Neutrophil (primary cell): ENCODE measurements around the gene ABCA5.
A peak's percentile ranks its signal among the peaks of the same experiment; 100 is the strongest.
"Not testable (repeated sequence)": the region's sequence is repeated elsewhere in the genome, so short reads cannot be mapped to it uniquely, and the experiment has no call there.

Experiments
- H3K27ac ChIP-seq: fragments of 200-600 bp; sonication (generic); 2 replicates; pipeline ENCODE4 v1.5.1; 2016; ENCODE audit warnings: mild to moderate bottlenecking, moderate library complexity
- H3K27me3 ChIP-seq: fragments of 200-600 bp; sonication (generic); 2 replicates; pipeline ENCODE4 v1.6.0; 2016; ENCODE audit warnings: mild to moderate bottlenecking
- H3K36me3 ChIP-seq: fragments of 200-600 bp; sonication (generic); 2 replicates; pipeline ENCODE4 v1.5.1; 2017
- H3K4me1 ChIP-seq, 2 experiments: fragments of 200-600 bp in 1 of 2; sonication (generic) in 1 of 2; 1 replicate in 1 of 2; 2 replicates in 1 of 2; pipeline versions ENCODE4 v1.5.1 to v1.6.1; 2013 to 2016; ENCODE audit warnings: low read depth in 1 of 2, low read length in 1 of 2, mild to moderate bottlenecking in 1 of 2, moderate library complexity in 1 of 2; ENCODE audit not compliant: control insufficient read depth in 1 of 2, insufficient read depth in 1 of 2
- H3K4me3 ChIP-seq, 2 experiments: fragments of 200-600 bp in 1 of 2; sonication (generic) in 1 of 2; 1 replicate in 1 of 2; 2 replicates in 1 of 2; pipeline ENCODE4 v1.5.1; 2013 to 2016; ENCODE audit warnings: low read depth in 1 of 2, low read length in 1 of 2, mild to moderate bottlenecking in 1 of 2, moderate library complexity in 1 of 2
- H3K9me3 ChIP-seq: fragments of 200-600 bp; sonication (generic); 2 replicates; pipeline ENCODE4 v1.5.1; 2016
- TF ChIP-seq, protein P1 (sequence below): fragments of 200-600 bp; sonication (generic); IDR thresholded peaks from 2 replicates; pipeline ENCODE4 v1.5.1; 2016; ENCODE audit warnings: antibody characterized with exemption

Gene ABCA5

DNA sequence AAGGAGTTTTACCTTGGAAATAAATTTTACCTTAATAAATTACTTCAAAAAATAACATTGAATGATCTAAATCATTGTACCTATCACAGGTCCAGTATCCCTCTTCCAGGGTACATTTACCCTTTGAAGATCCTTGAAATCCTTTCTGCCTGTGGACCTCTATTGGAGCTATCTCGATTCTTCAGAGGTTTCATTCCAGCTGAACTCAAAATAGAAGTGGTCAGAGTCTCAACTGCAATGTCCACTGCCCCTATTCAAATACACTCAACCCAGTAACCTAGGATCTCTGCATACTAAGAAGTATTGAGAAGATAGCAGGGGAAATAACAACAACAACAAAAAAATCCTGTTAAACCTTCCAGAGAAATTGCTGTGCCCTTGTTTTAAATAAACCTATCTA lies 9.3 kb downstream of the ABCA5 start:
- Histone ChIP-seq H3K4me1 (no peaks in the 10 kb centered on the region), H3K36me3 (peaks cover 3% of the 10 kb centered on the region), H3K9me3 (no peaks in the 10 kb centered on the region), H3K27ac (no peak overlapping the region), H3K27me3 (no peaks in the 10 kb centered on the region), H3K4me3 (no peak overlapping the region)
- TF ChIP-seq, protein P1, sequence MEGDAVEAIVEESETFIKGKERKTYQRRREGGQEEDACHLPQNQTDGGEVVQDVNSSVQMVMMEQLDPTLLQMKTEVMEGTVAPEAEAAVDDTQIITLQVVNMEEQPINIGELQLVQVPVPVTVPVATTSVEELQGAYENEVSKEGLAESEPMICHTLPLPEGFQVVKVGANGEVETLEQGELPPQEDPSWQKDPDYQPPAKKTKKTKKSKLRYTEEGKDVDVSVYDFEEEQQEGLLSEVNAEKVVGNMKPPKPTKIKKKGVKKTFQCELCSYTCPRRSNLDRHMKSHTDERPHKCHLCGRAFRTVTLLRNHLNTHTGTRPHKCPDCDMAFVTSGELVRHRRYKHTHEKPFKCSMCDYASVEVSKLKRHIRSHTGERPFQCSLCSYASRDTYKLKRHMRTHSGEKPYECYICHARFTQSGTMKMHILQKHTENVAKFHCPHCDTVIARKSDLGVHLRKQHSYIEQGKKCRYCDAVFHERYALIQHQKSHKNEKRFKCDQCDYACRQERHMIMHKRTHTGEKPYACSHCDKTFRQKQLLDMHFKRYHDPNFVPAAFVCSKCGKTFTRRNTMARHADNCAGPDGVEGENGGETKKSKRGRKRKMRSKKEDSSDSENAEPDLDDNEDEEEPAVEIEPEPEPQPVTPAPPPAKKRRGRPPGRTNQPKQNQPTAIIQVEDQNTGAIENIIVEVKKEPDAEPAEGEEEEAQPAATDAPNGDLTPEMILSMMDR = no peak

DNA sequence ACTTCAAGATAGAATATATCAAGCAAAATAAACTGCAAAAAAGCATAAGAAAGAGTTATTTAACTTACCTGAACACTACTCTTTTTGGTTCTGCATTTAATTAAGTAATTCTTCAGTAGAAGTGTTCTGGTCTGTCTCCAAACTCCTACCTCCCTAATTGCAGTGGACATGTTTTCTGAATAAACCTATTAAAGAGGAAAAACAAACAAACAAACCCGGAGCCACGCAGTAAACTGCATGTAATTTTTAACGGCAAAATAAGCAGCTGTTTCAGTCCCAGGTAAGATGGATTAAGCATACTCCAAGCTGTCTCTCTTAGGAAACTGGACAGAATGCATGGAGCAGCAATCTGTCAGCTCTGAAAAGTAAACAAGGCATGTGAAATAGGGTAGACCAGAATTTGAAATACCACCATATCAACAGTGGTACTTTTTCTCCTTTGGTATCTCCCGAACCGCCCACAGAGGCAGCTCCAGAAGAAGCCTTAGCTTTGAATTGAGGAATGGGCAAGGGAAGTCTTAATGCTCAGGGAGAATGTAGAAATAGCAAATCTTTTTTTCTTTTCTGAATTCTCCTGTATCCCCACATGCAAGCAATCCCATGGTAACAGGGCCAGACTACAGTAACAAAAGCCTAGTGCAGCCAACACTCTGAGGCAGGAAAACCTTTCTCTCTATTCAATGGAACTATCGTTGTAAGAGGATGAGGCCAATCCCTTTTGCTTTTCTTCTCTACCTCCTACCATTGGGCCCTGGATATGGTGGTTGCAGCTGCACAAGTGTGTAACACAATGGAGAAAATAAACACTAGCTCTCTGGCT lies 12.5 kb downstream of the ABCA5 start:
- Histone ChIP-seq H3K4me1 (no peaks in the 10 kb centered on the region), H3K27ac (no peak overlapping the region), H3K4me3 (no peak overlapping the region), H3K9me3 (no peaks in the 10 kb centered on the region), H3K27me3 (no peaks in the 10 kb centered on the region), H3K36me3 (peaks cover 12% of the 10 kb centered on the region)
- TF ChIP-seq, protein P1 = no peak

DNA sequence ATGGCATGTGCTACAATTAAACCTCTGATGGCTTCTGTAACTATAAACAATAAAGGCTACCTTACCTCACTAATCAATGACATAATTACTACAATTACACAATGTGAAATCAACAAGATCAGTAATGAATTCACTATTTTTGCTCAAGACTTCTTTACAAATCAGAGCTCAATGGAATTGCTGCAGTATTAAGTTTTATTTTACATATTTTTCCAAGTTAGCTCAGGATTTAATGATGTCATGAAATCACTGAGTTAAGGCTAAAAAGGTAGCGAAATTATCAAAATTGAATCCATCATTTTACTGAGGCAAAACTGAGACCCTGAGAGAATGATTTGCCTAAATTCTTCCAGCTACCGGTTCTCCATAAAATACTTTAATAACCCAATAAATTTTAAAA lies 21.8 kb downstream of the ABCA5 start:
- Histone ChIP-seq H3K27ac (no peak overlapping the region), H3K4me3 (no peak overlapping the region), H3K4me1 (no peaks in the 10 kb centered on the region), H3K27me3 (no peaks in the 10 kb centered on the region), H3K9me3 (no peaks in the 10 kb centered on the region), H3K36me3 (peaks cover 32% of the 10 kb centered on the region)
- TF ChIP-seq, protein P1 = no peak

DNA sequence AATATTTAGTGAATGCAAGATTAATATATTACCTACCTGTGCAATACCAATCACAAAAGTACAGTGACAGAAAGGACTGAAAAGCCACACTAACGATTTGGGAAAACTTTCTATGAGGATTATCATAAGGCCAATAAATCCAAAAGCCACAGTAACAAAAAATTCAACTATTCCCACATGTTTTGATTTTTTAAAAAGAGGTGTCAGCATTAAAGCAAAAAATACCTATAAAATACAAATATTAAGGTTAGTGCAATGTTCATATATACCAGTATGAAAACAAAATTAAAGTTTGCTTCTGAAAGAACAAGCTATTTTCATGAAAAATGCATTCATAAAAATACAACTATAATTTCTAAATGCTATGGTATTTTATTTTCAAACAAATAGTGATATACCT lies 24.3 kb downstream of the ABCA5 start:
- no peak overlapping the region for H3K4me3 ChIP-seq
- no peak overlapping the region for H3K27ac ChIP-seq
- no peaks in the 10 kb centered on the region for H3K27me3 ChIP-seq
- TF ChIP-seq, protein P1 = no peak
- peaks cover 17% of the 10 kb centered on the region for H3K36me3 ChIP-seq
- no peaks in the 10 kb centered on the region for H3K9me3 ChIP-seq
- H3K4me1 ChIP-seq = no peaks in the 10 kb centered on the region

DNA sequence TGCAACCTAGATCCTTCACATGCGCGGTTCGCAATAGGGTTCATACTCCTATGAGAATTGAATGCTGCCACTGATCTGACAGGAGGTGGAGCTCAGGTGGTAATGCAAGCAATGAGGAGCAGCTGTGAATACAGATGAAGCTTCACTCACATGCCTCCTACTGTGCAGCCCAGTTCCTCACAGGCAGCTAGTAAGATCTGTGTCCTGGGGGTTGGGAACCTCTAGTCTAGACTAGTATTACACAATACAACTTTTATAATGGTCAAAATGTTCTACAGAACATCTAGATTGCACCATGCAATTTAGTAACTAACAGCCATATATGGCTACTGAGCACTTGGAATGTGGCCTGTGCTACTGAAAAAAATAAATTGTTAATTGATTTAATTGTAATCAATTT lies 26.7 kb downstream of the ABCA5 start:
- Histone ChIP-seq H3K9me3 (no peaks in the 10 kb centered on the region), H3K4me1 (no peaks in the 10 kb centered on the region), H3K36me3 (peaks cover 24% of the 10 kb centered on the region), H3K27ac (no peak overlapping the region), H3K27me3 (no peaks in the 10 kb centered on the region), H3K4me3 (no peak overlapping the region)
- TF ChIP-seq, protein P1 = no peak

DNA sequence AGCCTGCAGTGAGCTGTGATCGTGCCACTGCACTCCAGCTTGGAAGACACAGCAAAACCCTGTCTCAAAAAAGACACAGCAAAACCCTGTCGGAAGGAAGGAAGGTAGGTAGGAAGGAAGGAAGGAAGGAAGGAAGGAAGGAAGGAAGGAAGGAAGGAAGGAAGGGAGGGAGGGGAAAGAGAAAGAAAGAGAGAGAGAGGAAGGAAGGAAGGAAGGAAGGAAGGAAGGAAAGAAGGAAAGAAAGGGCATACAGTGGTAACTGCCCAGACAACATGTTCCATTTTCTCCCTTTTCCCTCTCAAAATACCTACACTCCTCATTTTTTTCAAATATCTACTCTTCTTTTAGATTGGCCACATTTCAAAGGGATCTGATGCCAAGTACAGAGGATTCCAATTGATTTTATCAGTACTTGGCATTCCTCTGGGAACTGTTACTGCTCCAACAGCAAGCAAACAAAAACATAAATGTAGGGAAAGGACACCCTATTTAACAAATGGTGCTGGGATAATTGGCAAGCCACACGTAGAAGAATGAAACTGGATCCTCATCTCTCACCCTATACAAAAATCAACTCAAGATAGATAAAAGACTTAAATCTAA lies 28.7 kb downstream of the ABCA5 start:
- peak overlapping the region; percentile 19 for H3K27ac ChIP-seq

More for the DNA sequence above, 28.7 kb downstream of the ABCA5 start:
- H3K4me3 ChIP-seq, H3K9me3 ChIP-seq, H3K27me3 ChIP-seq, H3K4me1 ChIP-seq: not testable (repeated sequence)
- H3K36me3 ChIP-seq = peaks cover 41% of the 10 kb centered on the region
